ENCODE results near the gene CHAT. TPM values are rescaled to one million over a fixed set of nuclear protein-coding genes. Genes with fewer than 3 reads are reported as not detected.

The CHAT gene
- total and polyA plus RNA-seq, 9 donors = not detected

- no peak overlapping the region for H3K4me3 ChIP-seq
- no peaks in the 10 kb centered on the region for H3K4me1 ChIP-seq (ENCODE audit: insufficient read depth)
- no peak for TF ChIP-seq CTCF (IDR thresholded peaks at IDR 0.05)
- TF ChIP-seq POLR2A (IDR thresholded peaks at IDR 0.05) = no peak
- TF ChIP-seq EP300 (IDR thresholded peaks at IDR 0.05) = no peak
- DNase-seq = no peak
- WGBS, 3 donors = 34 to 38% (median 35%) methylated on average over 3 of the region's 3 CpGs
- intact Hi-C loops (cut with DNase I) = no loop called here
- H3K27ac ChIP-seq = no peak overlapping the region
- H3K36me3 ChIP-seq = no peaks in the 10 kb centered on the region
- no peaks in the 10 kb centered on the region for H3K9me3 ChIP-seq
- H3K27me3 ChIP-seq = no peaks in the 10 kb centered on the region
These were observed 44.7 kb upstream of the CHAT start for GRCh38 chr10:49569031-49569631.

- no peaks in the 10 kb centered on the region for H3K36me3 ChIP-seq
- no peak overlapping the region for H3K4me3 ChIP-seq
- no peak overlapping the region for H3K27ac ChIP-seq
- DNase-seq = no peak
- no peaks in the 10 kb centered on the region for H3K27me3 ChIP-seq
- no peaks in the 10 kb centered on the region for H3K4me1 ChIP-seq (ENCODE audit: insufficient read depth)
- intact Hi-C loops (cut with DNase I) = no loop called here
- no peaks in the 10 kb centered on the region for H3K9me3 ChIP-seq
- WGBS, 3 donors = 33 to 42% (median 40%) methylated on average over 2 of the region's 2 CpGs
- TF ChIP-seq POLR2A (IDR thresholded peaks at IDR 0.05) (no peak), CTCF (IDR thresholded peaks at IDR 0.05) (no peak), EP300 (IDR thresholded peaks at IDR 0.05) (no peak)
These were observed 42.4 kb upstream of the CHAT start for GRCh38 chr10:49571388-49571787.

- TF ChIP-seq POLR2A (IDR thresholded peaks at IDR 0.05) (no peak), CTCF (IDR thresholded peaks at IDR 0.05) (no peak), EP300 (IDR thresholded peaks at IDR 0.05) (no peak)
- 50 to 65% (median 60%) methylated on average over 9 of the region's 9 CpGs for WGBS, 3 donors
- H3K36me3 ChIP-seq = no peaks in the 10 kb centered on the region
- no peaks in the 10 kb centered on the region for H3K9me3 ChIP-seq
- DNase-seq = no peak
- no peaks in the 10 kb centered on the region for H3K27me3 ChIP-seq
- H3K4me1 ChIP-seq (ENCODE audit: insufficient read depth) = no peaks in the 10 kb centered on the region
- H3K4me3 ChIP-seq = no peak overlapping the region
- no peak overlapping the region for H3K27ac ChIP-seq
- intact Hi-C loops (cut with DNase I) = no loop called here
These were observed 41.2 kb upstream of the CHAT start for GRCh38 chr10:49572594-49573114.

- DNase-seq = no peak
- WGBS, 3 donors = 79 to 84% (median 82%) methylated on average over 11 of the region's 11 CpGs
- intact Hi-C loops (cut with DNase I) = no loop called here
These were observed 38.3 kb upstream of the CHAT start for GRCh38 chr10:49575489-49576072.

More at GRCh38 chr10:49575489-49576072, 38.3 kb upstream of the CHAT start:
- H3K27ac ChIP-seq = no peak overlapping the region
- no peak overlapping the region for H3K4me3 ChIP-seq
- H3K4me1 ChIP-seq (ENCODE audit: insufficient read depth) = no peaks in the 10 kb centered on the region
- H3K27me3 ChIP-seq = no peaks in the 10 kb centered on the region
- TF ChIP-seq CTCF (IDR thresholded peaks at IDR 0.05) (no peak), EP300 (IDR thresholded peaks at IDR 0.05) (no peak), POLR2A (IDR thresholded peaks at IDR 0.05) (no peak)
- H3K9me3 ChIP-seq = no peaks in the 10 kb centered on the region
- no peaks in the 10 kb centered on the region for H3K36me3 ChIP-seq

All from ovary (tissue), 9 donors.